HG03558 (cell line): ENCODE measurements around the gene PIGQ.

Experiments used
- ATAC-seq: cut with Tn5 transposase; IDR thresholded peaks from one replicate; pipeline ENCODE4 v1.9.1; 2021; ENCODE audit warnings: moderate number of reproducible peaks; ENCODE audit not compliant: unreplicated experiment; ENCODE audit errors: extremely low read depth

The PIGQ gene

DNA sequence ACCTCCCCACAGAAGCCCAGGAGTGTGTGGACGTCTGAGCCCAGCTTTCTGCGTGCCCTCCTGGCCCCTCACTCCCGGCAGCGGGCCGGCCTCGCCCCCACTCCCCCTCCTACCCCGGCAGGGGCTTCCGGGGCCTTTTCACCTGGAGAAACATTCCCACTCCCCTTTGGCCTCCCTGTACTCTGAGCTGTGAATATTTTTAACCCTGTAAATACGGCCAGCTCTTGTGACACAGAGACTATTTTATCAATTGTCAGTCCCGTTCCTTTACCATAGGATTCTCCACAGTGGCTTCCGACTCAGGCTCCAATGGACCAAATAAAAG is 15.5 kb upstream of the PIGQ start:
- ATAC-seq, result no peak

GRCh38 chr16:554640-555365 is 15.0 kb upstream of the PIGQ start:
- ATAC-seq, result no peak

DNA sequence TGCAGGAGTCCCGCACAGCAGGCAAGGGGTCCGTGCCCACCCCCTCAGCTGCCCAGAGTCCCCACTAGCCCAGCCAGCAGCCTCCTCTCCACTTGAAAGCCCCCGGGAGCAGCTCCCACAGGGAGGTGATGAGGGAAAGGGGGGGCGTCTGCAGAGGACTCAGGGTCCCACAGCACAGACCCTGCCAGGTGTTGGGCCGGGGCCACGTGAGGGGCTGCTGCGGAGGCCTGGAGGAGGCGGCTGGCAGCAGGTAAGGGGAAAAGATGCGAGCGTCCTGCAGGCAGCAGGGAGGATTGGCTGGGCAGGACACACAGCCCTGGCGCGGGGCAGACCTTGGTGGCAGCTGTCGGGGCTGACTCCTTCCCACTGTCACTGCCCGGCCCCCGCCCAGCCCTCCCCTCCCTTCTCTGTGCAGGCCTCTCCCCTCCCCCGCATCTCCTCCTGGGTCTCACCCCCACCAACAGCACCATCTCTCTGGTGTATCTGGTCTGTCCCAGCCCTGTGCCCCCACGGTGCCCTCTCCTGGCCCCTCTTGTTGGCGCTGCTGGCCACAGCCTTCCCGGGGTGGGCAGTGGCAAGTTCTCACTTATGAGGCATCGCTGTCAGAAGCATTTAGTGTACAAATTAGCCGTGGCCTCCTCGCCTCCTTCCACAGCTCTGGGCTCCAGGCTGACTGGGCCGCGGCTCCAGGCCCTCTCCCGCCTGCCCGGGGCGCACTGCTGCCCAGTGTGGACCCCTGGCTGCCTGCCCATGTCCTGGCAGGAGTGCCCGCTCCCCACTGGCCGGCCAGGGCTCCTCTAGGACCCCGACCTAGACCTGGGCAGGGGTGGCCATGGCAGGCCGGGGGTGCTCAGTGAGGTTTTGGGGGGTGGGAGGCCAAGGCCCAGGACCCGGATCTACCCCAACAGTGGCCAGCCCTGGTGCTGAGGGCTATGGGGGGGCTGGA is 14.0 kb upstream of the PIGQ start:
- ATAC-seq, result no peak

DNA sequence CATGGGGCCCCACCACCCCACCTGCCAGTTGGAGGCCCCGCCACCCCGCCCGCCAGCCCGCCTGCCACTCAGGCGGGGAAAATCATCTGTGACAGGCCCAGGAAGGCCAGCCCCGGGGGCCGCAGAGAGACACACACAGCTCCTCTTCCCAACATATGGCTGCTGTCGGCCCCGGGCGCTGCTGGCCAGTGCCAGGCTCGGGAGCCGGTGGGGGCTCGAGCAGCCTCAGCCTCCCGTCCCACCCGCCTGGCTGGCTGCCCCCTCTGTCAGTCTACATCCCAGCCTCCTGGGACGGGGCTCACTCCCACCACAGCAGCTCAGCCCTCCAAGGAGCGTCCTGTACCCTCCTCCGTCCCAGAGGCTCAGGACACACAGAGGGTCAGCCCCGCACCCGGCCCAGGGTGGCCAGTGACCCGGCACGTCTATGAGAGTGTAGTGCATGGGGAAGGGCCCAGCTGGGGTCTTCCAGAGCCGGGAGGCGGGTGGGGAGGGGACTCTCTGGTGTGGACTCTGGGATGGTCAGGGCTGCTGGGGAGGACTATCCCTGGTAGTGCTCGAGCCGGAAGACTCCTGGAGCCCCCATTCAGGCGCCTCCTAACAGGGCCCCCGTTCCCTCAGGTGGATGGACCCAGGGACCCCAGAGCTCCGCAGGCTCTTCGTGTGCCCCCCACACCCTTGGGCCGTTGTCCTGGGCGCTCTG is 13.1 kb upstream of the PIGQ start:
- ATAC-seq, result no peak

DNA sequence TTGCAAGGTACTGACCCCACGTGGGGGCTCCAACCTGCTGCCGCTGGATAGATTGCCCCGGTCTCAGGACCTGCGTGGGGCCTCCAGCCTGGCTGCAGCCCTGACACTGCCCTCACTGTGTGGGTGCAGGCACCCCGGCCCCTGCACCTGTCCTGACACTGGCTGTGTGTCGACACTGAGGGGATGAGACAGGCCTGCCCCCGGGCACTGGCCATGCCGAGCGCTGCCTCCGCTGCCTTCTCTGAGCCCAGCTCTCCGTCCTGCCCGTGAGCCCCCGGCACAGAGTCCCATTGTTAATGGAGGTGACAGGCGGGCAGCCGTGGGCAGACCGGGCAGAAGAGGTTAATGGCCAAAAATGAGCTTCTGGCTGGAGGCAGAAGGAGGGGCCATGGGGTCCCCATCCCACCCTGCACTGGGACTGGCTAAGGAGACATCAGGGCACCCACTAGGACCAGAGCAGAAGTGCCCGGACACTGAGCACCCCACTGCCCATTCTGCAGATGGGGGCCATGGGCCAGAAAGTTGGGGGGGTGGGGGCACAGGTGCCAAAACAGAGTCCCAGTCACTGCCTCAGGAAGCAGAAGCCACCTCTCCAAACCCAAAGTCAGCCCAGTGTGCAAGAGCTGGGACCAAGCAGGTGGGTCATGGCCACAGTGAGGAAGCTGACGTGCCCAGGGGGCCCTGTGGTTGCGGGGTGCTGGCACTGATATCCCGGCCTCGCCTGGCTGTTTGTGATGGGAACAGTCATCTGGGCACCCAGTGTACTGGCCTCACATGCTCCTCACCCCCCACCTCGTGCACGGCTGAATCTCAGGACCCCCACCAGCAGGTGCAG is 12.1 kb upstream of the PIGQ start:
- no peak for ATAC-seq

GRCh38 chr16:558298-559020 is 11.3 kb upstream of the PIGQ start:
- ATAC-seq, result no peak

DNA sequence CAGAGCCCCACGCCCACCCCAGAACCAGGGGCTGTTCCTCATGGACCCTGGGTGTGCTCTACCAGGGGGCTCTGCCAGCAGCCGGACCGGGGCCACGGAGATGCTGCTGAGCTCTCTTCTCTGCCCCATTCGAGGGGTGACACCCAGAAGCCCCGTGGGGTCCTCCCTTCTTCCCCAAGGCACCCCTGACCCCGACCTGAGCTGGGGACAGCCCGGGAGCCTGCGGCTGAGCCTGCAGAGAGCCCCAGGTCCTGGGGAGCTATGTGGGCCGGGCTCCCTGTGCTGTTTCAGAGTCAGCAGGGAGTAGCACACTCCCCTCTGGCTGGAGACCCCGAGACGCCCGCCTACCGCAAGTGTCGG is 10.8 kb upstream of the PIGQ start:
- no peak for ATAC-seq

DNA sequence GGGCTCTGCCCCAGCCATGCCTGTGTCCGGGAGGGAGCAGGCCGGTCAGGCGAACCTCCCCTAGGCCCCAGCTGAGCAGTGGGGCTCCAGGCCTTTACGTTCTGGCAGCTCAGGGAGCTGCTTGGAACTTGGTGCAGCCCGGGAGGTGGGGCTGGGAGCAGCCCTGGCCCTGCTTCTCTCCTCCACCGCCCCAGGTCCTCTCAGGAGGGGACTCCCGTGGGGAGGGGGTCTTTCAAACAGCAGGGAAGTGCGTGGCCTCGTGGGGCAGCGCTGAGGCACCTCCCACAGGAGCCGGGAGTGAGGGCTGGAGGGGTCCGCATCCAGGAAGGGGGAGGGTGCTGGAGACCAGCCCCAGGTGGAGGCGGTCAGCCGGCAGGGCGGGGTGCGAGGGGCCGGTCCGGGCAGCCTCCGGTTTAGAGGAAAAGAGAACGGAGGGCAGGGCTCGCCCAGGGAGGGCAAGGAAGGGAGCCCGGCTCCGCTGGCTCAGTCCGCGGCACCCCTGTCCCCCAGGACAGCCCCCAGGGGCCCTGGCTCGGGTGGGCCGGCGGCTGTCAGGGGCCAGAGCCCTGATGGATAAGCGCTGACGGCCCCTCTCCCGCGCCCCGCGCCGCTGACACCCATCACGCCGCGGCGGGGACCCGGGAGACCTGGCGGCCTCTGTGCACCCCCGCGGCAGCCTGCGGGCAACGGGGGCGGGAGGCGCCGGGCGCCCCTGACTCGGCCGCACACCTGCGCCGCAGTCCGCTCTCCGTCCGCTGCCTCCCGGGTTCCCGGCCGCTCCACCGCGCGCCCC is 10.2 kb upstream of the PIGQ start:
- no peak for ATAC-seq

DNA sequence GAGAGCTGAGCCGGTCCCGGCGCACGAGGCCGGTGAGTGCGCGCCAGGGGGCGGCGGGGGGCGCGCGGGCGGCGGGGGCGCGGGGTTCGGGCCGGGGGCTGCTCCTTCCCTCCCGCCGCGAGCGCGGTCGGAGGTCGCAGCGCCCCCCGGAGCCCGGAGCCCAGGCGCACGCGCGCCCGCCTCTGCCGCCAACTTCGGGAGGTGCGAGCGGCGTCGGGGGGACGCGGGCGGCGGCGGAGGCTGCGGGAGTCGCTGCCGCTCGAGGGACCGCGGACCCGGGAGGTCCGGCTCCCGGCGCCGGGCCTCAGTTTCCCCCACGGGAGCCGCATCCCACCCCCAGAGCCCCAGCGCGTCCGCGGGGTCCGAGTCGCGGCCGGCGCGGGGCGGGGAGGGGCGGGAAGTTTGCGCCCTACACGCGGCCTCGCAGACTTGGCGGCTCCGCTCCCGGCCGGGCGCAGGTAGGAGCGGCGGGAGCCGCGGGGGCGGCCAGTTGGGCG is 9.5 kb upstream of the PIGQ start, which contains the start of gene PRR35:
PRR35 (plus strand) TSS at position 191 of the 497 bp plus-strand sequence. CDS start 2,901 bp downstream, outside the sequence.
- ATAC-seq, result no peak

GRCh38 chr16:560701-561412 is 8.9 kb upstream of the PIGQ start:
- ATAC-seq, result no peak

DNA sequence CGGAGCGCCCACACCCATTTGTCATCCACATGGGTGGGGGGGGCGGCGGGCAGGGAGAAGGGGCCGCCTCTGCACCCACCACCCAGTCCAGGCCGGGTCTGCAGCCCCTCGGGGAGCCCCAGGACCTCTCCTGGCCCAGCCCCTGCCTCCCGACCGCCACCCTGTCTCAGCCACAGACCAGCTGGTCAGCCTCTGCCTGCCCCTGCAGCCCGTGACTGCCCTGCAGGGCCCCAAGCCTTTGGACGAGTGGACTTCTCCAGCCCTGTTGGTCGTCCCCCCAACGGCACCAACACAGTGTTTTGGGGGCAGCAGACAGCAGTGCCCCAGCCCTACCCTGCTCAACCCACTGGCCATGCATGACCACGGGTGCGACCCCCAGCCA is 8.4 kb upstream of the PIGQ start:
- no peak for ATAC-seq

GRCh38 chr16:561957-562938 is 7.5 kb upstream of the PIGQ start:
- ATAC-seq, result no peak

- no peak for ATAC-seq
Observed at GRCh38 chr16:563072-563644, 6.6 kb upstream of the PIGQ start.

DNA sequence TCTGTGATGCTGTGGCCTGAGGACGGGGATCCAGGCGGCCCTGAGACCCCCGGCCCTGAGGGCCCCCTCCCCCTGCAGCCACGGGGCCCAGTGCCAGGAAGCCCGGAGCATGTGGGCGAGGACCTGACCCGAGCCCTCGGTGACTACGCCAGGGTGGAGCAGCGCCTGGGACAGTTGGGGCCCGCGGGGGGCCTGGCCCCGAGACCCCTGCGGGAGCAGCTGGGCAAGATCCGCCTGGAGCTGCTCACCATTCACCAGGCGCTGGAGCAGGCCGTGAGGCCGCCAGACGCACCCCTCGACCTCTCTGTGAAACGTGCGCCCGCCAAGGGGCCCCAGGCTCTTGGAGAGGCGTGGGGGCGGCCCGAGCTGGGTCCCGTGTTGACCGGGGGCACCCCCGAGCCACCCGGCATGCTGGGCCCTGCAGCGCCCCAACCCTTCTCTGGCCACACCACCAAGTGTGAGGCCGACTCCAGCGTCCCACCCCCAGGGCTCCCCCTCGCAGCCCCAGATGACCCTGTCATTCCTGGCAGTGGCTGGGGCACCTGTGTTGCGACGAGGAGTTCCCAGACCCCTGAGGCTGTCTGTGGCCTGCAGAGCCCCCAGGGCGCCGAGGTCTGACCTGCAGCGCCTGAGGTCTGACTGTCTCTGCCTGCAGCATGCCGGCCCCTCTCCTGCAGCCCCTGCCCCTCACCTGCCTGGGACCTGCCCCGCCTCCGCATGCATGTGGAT is 4.9 kb upstream of the PIGQ start:
- ATAC-seq, result no peak

DNA sequence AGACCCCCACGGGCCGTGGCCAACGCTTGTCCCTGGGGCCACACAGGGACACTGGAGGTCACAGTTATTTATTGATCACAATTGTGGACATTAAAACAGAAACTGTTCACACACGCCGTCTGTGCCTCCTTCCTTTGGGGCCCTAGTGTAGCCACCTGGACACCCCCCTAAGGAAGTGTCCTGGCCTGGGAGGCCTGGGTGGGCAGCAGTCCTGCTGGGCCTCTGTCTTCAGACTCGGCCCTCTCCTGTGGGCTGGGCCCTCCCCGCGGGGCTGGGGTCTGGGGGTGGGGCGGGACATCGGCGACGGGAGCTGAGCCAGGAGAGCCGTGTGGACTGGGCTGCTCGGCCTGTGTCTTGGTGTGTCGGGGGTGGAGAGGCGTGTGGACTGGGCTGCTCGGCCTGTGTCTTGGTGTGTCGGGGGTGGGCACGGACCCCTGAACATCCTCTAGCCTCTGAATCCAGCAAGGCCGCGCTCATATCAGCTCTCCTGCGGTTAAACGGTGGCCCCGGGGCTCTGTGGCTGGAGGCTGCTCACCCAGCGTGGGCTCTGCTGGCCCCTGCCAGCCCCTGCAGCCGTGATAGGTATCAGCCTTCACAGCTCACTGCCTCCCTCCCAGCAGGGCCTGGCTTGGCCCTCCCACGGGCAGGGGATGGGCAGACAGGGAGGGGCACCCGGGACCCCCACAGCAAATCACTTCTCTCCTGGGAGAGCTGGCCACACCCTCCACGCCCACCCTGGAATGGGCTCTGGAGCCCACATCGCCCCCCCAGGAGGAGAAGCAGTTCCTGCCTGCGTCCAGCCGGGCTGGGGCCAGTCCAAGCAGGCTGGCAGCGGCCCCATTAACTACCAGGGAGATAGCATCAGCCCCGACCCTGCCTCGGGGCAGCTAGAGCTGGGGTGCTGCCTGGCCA is 4.1 kb upstream of the PIGQ start:
- no peak for ATAC-seq
